OCI-LY7 (cell line): Measurements from ENCODE around the gene MTX3.

ENCODE experiments used
- EZH2phosphoT487 ChIP-seq: fragments of 200-600 bp; sonication (generic); IDR thresholded peaks from 2 replicates; pipeline ENCODE4 v1.6.1; 2018; ENCODE audit warnings: low read depth, borderline replicate concordance, mild to moderate bottlenecking, mixed run types, antibody characterized with exemption, low read length, moderate library complexity, mixed read lengths
- TF ChIP-seq, protein P1 (sequence below): fragments of 200-600 bp; sonication (generic); conservative IDR thresholded peaks from 2 replicates; pipeline ENCODE4 v1.5.1; 2014; ENCODE audit warnings: mild to moderate bottlenecking, antibody characterized with exemption, low read length, moderate library complexity, mixed read lengths

DNA sequence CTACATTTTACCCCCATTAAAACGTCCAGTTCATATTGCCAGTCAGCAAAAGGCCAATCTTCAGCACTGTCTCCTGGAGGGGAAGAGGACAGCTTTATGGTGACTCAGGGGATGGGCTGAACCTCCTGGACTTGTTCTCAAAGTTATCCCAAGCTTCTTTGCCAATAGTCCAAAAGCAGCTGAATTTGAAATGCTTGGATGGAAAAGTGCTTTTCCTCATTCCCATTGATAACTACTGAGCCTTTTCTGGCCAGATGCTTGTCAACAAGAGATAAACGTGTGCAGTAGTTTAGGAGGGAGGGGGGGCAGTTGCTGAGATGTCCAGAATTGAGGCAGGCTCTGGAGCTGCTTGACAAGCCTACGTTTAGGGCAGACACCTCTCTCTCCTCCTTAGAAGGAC lies 43.5 kb downstream of the MTX3 start:
- TF ChIP-seq, protein P1, sequence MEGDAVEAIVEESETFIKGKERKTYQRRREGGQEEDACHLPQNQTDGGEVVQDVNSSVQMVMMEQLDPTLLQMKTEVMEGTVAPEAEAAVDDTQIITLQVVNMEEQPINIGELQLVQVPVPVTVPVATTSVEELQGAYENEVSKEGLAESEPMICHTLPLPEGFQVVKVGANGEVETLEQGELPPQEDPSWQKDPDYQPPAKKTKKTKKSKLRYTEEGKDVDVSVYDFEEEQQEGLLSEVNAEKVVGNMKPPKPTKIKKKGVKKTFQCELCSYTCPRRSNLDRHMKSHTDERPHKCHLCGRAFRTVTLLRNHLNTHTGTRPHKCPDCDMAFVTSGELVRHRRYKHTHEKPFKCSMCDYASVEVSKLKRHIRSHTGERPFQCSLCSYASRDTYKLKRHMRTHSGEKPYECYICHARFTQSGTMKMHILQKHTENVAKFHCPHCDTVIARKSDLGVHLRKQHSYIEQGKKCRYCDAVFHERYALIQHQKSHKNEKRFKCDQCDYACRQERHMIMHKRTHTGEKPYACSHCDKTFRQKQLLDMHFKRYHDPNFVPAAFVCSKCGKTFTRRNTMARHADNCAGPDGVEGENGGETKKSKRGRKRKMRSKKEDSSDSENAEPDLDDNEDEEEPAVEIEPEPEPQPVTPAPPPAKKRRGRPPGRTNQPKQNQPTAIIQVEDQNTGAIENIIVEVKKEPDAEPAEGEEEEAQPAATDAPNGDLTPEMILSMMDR: no peak
- TF ChIP-seq EZH2phosphoT487: no peak
